HEK293T (cell line): ENCODE data around the gene MYBBP1A.

Experiments used
- CTCF ChIA-PET: fragments of 350-600 bp; formaldehyde crosslinking; extraction: SDS; loops from one replicate; lab custom pipeline; 2021; ENCODE audit warnings: antibody characterized with exemption, inconsistent platforms; lab: Yijun Ruan, JAX
- POLR2A ChIA-PET: fragments of 350-600 bp; formaldehyde crosslinking; extraction: SDS; loops from one replicate; lab custom pipeline; 2020; ENCODE audit warnings: antibody characterized with exemption, inconsistent platforms; lab: Yijun Ruan, JAX
- DNase-seq: peaks from one replicate; pipeline ENCODE4 v3.0.0; 2012; ENCODE audit warnings: mixed read lengths; ENCODE audit errors: extremely low spot score
- ARNT ChIP-seq: fragments of 450-650 bp; IDR thresholded peaks from 2 replicates; pipeline ENCODE4 v1.6.1; 2017; ENCODE audit warnings: mild to moderate bottlenecking
- BHLHE40 ChIP-seq: fragments of 450-650 bp; IDR thresholded peaks from 2 replicates; pipeline ENCODE4 v1.6.1; 2016; ENCODE audit warnings: mild to moderate bottlenecking, moderate library complexity, borderline replicate concordance
- CTBP1 ChIP-seq: fragments of 450-650 bp; IDR thresholded peaks from 2 replicates; pipeline ENCODE4 v1.6.1; 2016; ENCODE audit warnings: borderline replicate concordance
- ELF4 ChIP-seq: fragments of 450-650 bp; IDR thresholded peaks from 2 replicates; pipeline ENCODE4 v1.6.1; 2017; ENCODE audit warnings: antibody characterized with exemption
- FOXA1 ChIP-seq: fragments of 450-650 bp; IDR thresholded peaks from 2 replicates; pipeline ENCODE4 v1.6.1; 2016; ENCODE audit warnings: mild to moderate bottlenecking
- FOXK2 ChIP-seq: fragments of 450-650 bp; IDR thresholded peaks from 2 replicates; pipeline ENCODE4 v1.6.1; 2016; ENCODE audit warnings: mild to moderate bottlenecking
- FOXM1 ChIP-seq: fragments of 450-650 bp; IDR thresholded peaks from 2 replicates; pipeline ENCODE4 v1.6.1; 2017; ENCODE audit warnings: mild to moderate bottlenecking, borderline replicate concordance
- HDGF ChIP-seq: fragments of 450-650 bp; IDR thresholded peaks from 2 replicates; pipeline ENCODE4 v1.6.1; 2017; ENCODE audit warnings: antibody characterized with exemption, borderline replicate concordance
- L3MBTL2 ChIP-seq: fragments of 450-650 bp; conservative IDR thresholded peaks from 2 replicates; pipeline ENCODE4 v1.6.1; 2016; ENCODE audit warnings: mild to moderate bottlenecking
- LEF1 ChIP-seq: fragments of 450-650 bp; IDR thresholded peaks from 2 replicates; pipeline ENCODE4 v1.6.1; 2017; ENCODE audit warnings: mild to moderate bottlenecking, borderline replicate concordance
- NFRKB ChIP-seq: fragments of 450-650 bp; IDR thresholded peaks from 2 replicates; pipeline ENCODE4 v1.6.1; 2016; ENCODE audit warnings: mild to moderate bottlenecking, moderate library complexity
- SP1 ChIP-seq: fragments of 450-650 bp; IDR thresholded peaks from 2 replicates; pipeline ENCODE4 v1.6.1; 2017
- SUZ12 ChIP-seq: fragments of 450-650 bp; IDR thresholded peaks from 2 replicates; pipeline ENCODE4 v1.6.1; 2016; ENCODE audit warnings: mild to moderate bottlenecking
- TARDBP ChIP-seq: fragments of 450-650 bp; IDR thresholded peaks from 2 replicates; pipeline ENCODE4 v1.6.1; 2016
- ZNF384 ChIP-seq: fragments of 450-650 bp; IDR thresholded peaks from 2 replicates; pipeline ENCODE4 v1.6.1; 2016
- TF ChIP-seq, protein P1 (sequence below): fragments of 450-650 bp; IDR thresholded peaks from 2 replicates; pipeline ENCODE4 v1.6.1; 2016

MYBBP1A gene

GRCh38 chr17:4542726-4543191, 12.4 kb downstream of the MYBBP1A start:
- no peak for DNase-seq
- ChIA-PET POLR2A (interaction anchor here (1.8 kb wide), 1 partner anchor 11 kb away, joined by 5 read pairs; no protein-coding TSS in a partner anchor), CTCF (no interaction called here)
- TF ChIP-seq NFRKB, result no peak
- TF ChIP-seq, protein P1, sequence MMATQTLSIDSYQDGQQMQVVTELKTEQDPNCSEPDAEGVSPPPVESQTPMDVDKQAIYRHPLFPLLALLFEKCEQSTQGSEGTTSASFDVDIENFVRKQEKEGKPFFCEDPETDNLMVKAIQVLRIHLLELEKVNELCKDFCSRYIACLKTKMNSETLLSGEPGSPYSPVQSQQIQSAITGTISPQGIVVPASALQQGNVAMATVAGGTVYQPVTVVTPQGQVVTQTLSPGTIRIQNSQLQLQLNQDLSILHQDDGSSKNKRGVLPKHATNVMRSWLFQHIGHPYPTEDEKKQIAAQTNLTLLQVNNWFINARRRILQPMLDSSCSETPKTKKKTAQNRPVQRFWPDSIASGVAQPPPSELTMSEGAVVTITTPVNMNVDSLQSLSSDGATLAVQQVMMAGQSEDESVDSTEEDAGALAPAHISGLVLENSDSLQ, result no peak
- no peak for TF ChIP-seq BHLHE40
- TF ChIP-seq FOXM1, result no peak
- TF ChIP-seq FOXK2, result no peak
- TF ChIP-seq CTBP1, result no peak
- no peak for TF ChIP-seq ELF4
- TF ChIP-seq TARDBP, result no peak
- no peak for TF ChIP-seq SP1
- no peak for TF ChIP-seq FOXA1

DNA sequence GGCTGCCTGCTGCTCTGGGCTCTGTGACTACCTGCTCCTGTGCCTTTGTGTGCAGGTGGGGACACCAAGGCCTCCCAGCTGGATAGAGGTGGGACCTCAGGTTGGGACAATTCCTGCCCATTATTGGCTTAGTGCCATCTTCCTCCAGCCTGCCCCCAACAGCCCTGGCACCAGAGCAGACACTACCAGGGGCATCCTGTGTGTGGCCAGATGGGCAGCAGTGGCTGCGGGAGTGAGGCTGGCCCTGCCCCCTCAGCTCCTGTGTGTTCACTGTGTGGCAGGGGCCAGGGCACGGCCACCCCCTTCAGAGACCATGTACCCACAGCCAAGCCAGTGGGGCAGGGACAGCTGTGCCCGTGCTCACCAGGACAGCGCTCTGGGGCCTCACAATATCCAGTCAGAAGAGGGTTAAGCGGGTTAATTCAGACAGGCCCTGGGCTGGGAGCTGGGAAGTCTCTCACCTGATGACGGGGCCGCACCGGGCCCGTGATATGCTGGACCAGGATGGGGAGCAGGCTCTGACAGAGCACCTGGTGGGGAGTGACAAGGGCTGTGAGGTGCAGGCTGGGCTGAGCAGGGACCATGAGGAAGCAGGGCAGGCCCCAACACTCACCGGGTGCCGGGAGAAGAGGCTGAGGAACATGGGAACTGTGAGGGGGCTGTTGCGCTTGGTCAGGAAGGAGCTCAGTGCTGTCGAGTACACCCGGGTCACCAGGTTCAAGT, 13.0 kb downstream of the MYBBP1A start:
- CTCF ChIA-PET, result no interaction called here
- TF ChIP-seq SUZ12 (no peak), CTBP1 (no peak), ZNF384 (no peak), FOXK2 (no peak)
- DNase-seq, result no peak
- POLR2A ChIA-PET, result interaction anchor here (1.8 kb wide), 1 partner anchor 12 kb away, joined by 5 read pairs; no protein-coding TSS in a partner anchor

- ChIA-PET CTCF (interaction anchor here (1.5 kb wide), 1 partner anchor 121 kb away, joined by 5 read pairs; no protein-coding TSS in a partner anchor), POLR2A (interaction anchor here (1.8 kb wide), 1 partner anchor 12 kb away, joined by 5 read pairs; no protein-coding TSS in a partner anchor)
- no peak for TF ChIP-seq FOXK2
- TF ChIP-seq ZNF384, result no peak
- TF ChIP-seq FOXM1, result no peak
- no peak for TF ChIP-seq TARDBP
- TF ChIP-seq HDGF, result no peak
- TF ChIP-seq, protein P1, result no peak
- no peak for TF ChIP-seq NFRKB
- TF ChIP-seq FOXA1, result no peak
- TF ChIP-seq L3MBTL2, result no peak
- no peak for TF ChIP-seq CTBP1
- no peak for TF ChIP-seq LEF1
- no peak for TF ChIP-seq SP1
- no peak for TF ChIP-seq ELF4
- no peak for TF ChIP-seq BHLHE40
- no peak for TF ChIP-seq ARNT
- TF ChIP-seq SUZ12, result no peak
- no peak for DNase-seq
These were observed 13.7 kb downstream of the MYBBP1A start for GRCh38 chr17:4541328-4542002.

DNA sequence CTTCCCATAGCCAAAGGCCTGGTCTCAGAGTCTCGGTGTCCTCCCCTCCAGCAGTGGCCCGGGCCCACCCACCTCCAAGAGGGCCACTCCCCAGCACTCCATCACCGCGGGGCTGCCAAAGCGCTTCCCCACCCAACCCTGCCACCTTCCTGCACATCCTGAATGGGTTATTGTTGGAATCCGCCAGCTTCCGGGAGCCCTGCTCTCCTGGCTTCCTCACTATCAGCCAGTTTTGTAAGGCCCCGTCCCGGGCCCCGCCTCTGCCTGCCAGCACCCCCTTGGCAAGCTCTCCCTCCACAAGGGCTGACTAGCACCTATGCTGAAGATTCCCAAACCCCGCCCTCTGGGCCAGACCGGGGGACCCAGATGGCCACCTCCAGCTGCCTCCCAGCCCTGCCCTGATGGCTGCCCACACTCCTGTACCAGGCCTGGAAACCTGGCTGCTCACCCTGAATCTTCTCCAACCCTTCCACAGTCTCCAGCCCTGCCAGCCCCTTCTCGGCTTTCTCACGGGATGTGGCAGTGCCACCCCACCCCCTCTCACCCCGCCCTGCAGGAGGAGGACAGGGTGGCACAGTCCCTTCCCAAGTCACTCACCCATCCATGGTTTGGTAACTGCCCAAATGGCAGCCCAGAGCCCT, 14.4 kb downstream of the MYBBP1A start:
- POLR2A ChIA-PET, result interaction anchor here (1.8 kb wide), 1 partner anchor 13 kb away, joined by 5 read pairs; no protein-coding TSS in a partner anchor
- TF ChIP-seq LEF1, result no peak
- TF ChIP-seq FOXM1, result no peak
- no peak for TF ChIP-seq SP1
- TF ChIP-seq, protein P1, result no peak
- no peak for TF ChIP-seq CTBP1
- TF ChIP-seq FOXK2, result no peak
- no peak for DNase-seq
- CTCF ChIA-PET, result interaction anchor here (1.5 kb wide), 1 partner anchor 120 kb away, joined by 5 read pairs; no protein-coding TSS in a partner anchor

DNA sequence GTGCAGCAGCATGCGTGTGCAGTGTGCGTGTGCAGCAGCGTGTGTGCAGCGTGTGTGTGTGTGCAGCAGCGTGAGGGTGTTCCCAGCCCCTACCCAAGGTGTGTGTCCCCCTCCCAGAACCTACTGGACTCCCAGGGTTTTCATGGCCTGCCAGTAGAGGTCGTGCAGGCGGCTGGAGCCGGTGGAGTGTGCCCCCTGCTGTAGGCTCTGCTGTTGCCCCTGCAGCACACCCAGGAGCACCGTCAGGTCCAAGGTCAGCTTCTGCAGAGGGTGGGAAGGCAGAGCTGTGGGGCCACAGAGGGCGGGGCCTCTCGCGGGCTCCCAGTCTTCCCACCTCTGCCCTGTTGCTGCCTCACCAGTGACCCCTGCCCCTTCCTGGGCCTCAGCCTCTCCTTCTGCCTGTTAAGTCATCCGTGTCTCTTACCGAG, 14.9 kb downstream of the MYBBP1A start:
- no peak for TF ChIP-seq CTBP1
- no peak for TF ChIP-seq TARDBP
- no peak for TF ChIP-seq SP1
- TF ChIP-seq ARNT, result no peak
- TF ChIP-seq, protein P1, result no peak
- TF ChIP-seq HDGF, result no peak
- TF ChIP-seq FOXK2, result no peak
- TF ChIP-seq NFRKB, result no peak
- DNase-seq, result no peak
- POLR2A ChIA-PET, result interaction anchor here (3.7 kb wide), 1 partner anchor 14 kb away, joined by 22 read pairs; the partner anchor contains the start of gene MYBBP1A
- CTCF ChIA-PET, result interaction anchor here (1.5 kb wide), 1 partner anchor 119 kb away, joined by 5 read pairs; no protein-coding TSS in a partner anchor
